ENCODE results near the gene CCNO. TPM values are rescaled to one million over a fixed set of nuclear protein-coding genes. Genes with fewer than 3 reads are reported as not detected.
A peak's percentile ranks its signal among the peaks of the same experiment; 100 is the strongest.

CCNO gene
- total and polyA plus RNA-seq, 8 donors: 0.55 to 32.1 (median 6.4) TPM; not detected in 1

GRCh38 chr5:55219770-55220169 lies 13.6 kb downstream of the CCNO start:
- no peak for DNase-seq
- Histone ChIP-seq H3K9me3 (no peaks in the 10 kb centered on the region), H3K36me3 (no peaks in the 10 kb centered on the region), H3K4me1 (peaks cover 23 to 31% (median 26%) of the 10 kb centered on the region in 4 donors), H3K27me3 (peaks cover 0 to 76% (median 44%) of the 10 kb centered on the region in 3 donors), H3K4me3 (no peak overlapping the region), H3K27ac (peak overlapping the region in 4 of 5 donors; percentile 70 to 80 (median 76))
- TF ChIP-seq EP300 (IDR thresholded peaks at IDR 0.05): no peak
- no peak for TF ChIP-seq POLR2A (IDR thresholded peaks at IDR 0.05)
- TF ChIP-seq CTCF (IDR thresholded peaks at IDR 0.05): no peak
- TF ChIP-seq POLR2AphosphoS5 (IDR thresholded peaks at IDR 0.05): no peak
- intact Hi-C loops (cut with DNase I; ENCODE audit: low total_unique reads): no loop called here
- 56 to 84% (median 76%) methylated on average over 3 of the region's 3 CpGs for WGBS, 5 donors

GRCh38 chr5:55218967-55219366 lies 14.4 kb downstream of the CCNO start:
- Histone ChIP-seq H3K4me1 (peaks cover 23 to 31% (median 26%) of the 10 kb centered on the region in 4 donors), H3K36me3 (no peaks in the 10 kb centered on the region), H3K9me3 (no peaks in the 10 kb centered on the region), H3K4me3 (no peak overlapping the region), H3K27ac (peak overlapping the region in 4 of 5 donors; percentile 70 to 80 (median 76)), H3K27me3 (peaks cover 0 to 68% (median 41%) of the 10 kb centered on the region in 3 donors)
- DNase-seq: peak; percentile 95 to 97
- intact Hi-C loops (cut with DNase I; ENCODE audit: low total_unique reads): no loop called here
- no peak for TF ChIP-seq EP300 (IDR thresholded peaks at IDR 0.05)
- peak in 1 of 7 experiments; percentile 6 for TF ChIP-seq CTCF (IDR thresholded peaks at IDR 0.05)
- TF ChIP-seq POLR2AphosphoS5 (IDR thresholded peaks at IDR 0.05): peak in 2 of 3 donors; percentile 66 to 88
- 10 to 41% (median 26%) methylated on average over 4 of the region's 4 CpGs for WGBS, 5 donors

GRCh38 chr5:55211184-55211874 lies 22.1 kb downstream of the CCNO start:
- peaks cover 0 to 10% (median 0%) of the 10 kb centered on the region in 3 donors for H3K27me3 ChIP-seq
- H3K36me3 ChIP-seq: no peaks in the 10 kb centered on the region
- no peaks in the 10 kb centered on the region for H3K9me3 ChIP-seq
- WGBS, 5 donors: 67 to 78% (median 74%) methylated on average over 2 of the region's 2 CpGs
- H3K4me3 ChIP-seq: no peak overlapping the region
- no peak overlapping the region for H3K27ac ChIP-seq
- no peaks in the 10 kb centered on the region for H3K4me1 ChIP-seq
- TF ChIP-seq EP300 (IDR thresholded peaks at IDR 0.05) (no peak), POLR2AphosphoS5 (IDR thresholded peaks at IDR 0.05) (no peak), POLR2A (IDR thresholded peaks at IDR 0.05) (no peak), CTCF (IDR thresholded peaks at IDR 0.05) (no peak)
- DNase-seq: no peak
- intact Hi-C loops (cut with DNase I; ENCODE audit: low total_unique reads): no loop called here

GRCh38 chr5:55205001-55205400 lies 28.4 kb downstream of the CCNO start:
- H3K9me3 ChIP-seq: no peaks in the 10 kb centered on the region
- H3K27me3 ChIP-seq: peaks cover 0 to 15% (median 0%) of the 10 kb centered on the region in 3 donors
- H3K36me3 ChIP-seq: no peaks in the 10 kb centered on the region
- H3K4me1 ChIP-seq: no peaks in the 10 kb centered on the region
- no peak overlapping the region for H3K4me3 ChIP-seq
- DNase-seq: no peak
- TF ChIP-seq POLR2AphosphoS5 (IDR thresholded peaks at IDR 0.05) (no peak), EP300 (IDR thresholded peaks at IDR 0.05) (no peak), CTCF (IDR thresholded peaks at IDR 0.05) (no peak), POLR2A (IDR thresholded peaks at IDR 0.05) (no peak)
- WGBS, 5 donors: 53 to 77% (median 71%) methylated on average over 2 of the region's 2 CpGs
- H3K27ac ChIP-seq: no peak overlapping the region
- intact Hi-C loops (cut with DNase I; ENCODE audit: low total_unique reads): no loop called here
